Vagina (tissue), 2 donors: Measurements from ENCODE around the gene YTHDF2.

Experiments
- POLR2AphosphoS5 ChIP-seq, 2 donors: sonication (generic); formaldehyde crosslinking; IDR thresholded peaks; one replicate each; pipeline ENCODE4 v1.9.0; 2017; ENCODE audit warnings: antibody characterized with exemption in 2 of 2, mild to moderate bottlenecking in 2 of 2, low read depth in 1 of 2; ENCODE audit not compliant: insufficient read depth in 1 of 2
- TF ChIP-seq, protein P1 (sequence below), 3 experiments: fragments of 450-650 bp in 2 of 3; fragments of 200-600 bp in 1 of 3; sonication (generic) in 1 of 3; IDR thresholded peaks; one replicate each; pipeline ENCODE4 v1.5.1; 2017 to 2019; ENCODE audit warnings: antibody characterized with exemption in 3 of 3, mild to moderate bottlenecking in 2 of 3, moderate library complexity in 2 of 3

DNA sequence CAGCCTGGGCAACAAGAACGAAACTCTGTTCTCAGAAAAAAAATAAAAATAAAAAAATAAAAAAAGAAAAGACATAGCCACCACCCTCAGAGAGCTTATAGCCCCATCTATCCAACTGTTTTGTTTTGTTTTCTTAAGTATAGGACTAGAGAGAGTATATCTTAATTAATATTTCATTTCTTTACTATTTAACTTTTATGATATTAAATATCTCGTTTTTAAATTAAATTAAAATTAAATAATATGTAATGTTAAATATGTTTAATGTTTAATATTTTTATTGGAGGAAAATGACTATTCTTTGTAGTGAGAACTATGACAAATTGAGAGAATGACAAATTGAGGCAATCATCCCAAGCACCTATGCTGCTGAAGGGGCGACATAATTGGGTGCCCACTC lies 33.1 kb upstream of the YTHDF2 start:
- TF ChIP-seq, protein P1, sequence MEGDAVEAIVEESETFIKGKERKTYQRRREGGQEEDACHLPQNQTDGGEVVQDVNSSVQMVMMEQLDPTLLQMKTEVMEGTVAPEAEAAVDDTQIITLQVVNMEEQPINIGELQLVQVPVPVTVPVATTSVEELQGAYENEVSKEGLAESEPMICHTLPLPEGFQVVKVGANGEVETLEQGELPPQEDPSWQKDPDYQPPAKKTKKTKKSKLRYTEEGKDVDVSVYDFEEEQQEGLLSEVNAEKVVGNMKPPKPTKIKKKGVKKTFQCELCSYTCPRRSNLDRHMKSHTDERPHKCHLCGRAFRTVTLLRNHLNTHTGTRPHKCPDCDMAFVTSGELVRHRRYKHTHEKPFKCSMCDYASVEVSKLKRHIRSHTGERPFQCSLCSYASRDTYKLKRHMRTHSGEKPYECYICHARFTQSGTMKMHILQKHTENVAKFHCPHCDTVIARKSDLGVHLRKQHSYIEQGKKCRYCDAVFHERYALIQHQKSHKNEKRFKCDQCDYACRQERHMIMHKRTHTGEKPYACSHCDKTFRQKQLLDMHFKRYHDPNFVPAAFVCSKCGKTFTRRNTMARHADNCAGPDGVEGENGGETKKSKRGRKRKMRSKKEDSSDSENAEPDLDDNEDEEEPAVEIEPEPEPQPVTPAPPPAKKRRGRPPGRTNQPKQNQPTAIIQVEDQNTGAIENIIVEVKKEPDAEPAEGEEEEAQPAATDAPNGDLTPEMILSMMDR (IDR thresholded peaks at IDR 0.05): no peak
- TF ChIP-seq POLR2AphosphoS5 (IDR thresholded peaks at IDR 0.05; ENCODE audit: insufficient read depth in 1 of 2, low read depth in 1 of 2): no peak
